SU-DHL-6 (cell line): Measurements from ENCODE around the gene AANAT.

Experiments
- H2AFZ ChIP-seq: fragments of 200-600 bp; sonication (generic); 2 replicates; pipeline ENCODE4 v1.6.1; 2014; ENCODE audit warnings: low read depth, mild to moderate bottlenecking, moderate library complexity, mixed read lengths, antibody characterized with exemption, low read length; ENCODE audit not compliant: severe bottlenecking
- H3F3A ChIP-seq: fragments of 200-600 bp; shearing (Covaris generic); 2 replicates; pipeline ENCODE4 v1.6.0; 2016; ENCODE audit warnings: antibody characterized with exemption, mild to moderate bottlenecking; ENCODE audit not compliant: insufficient read depth
- H3K27ac ChIP-seq: fragments of 200-600 bp; sonication (generic); 2 replicates; pipeline ENCODE4 v1.5.1; 2016; ENCODE audit warnings: low read depth, mild to moderate bottlenecking, low read length, moderate library complexity, mixed read lengths
- H3K27me3 ChIP-seq: fragments of 200-600 bp; sonication (generic), shearing (Covaris generic); 2 replicates; pipeline ENCODE4 v1.6.0; 2014; ENCODE audit warnings: mild to moderate bottlenecking, low read length
- H3K36me3 ChIP-seq: fragments of 200-600 bp; sonication (generic); 2 replicates; pipeline ENCODE4 v1.6.1; 2014; ENCODE audit warnings: mild to moderate bottlenecking, low read length, mixed read lengths
- H3K4me2 ChIP-seq: fragments of 300-600, 200-600 bp; shearing (Covaris generic), sonication (generic); 2 replicates; pipeline ENCODE4 v1.6.0; 2014; ENCODE audit warnings: low read length, low read depth, mild to moderate bottlenecking; ENCODE audit not compliant: poor library complexity, severe bottlenecking
- H3K4me3 ChIP-seq: fragments of 200-600 bp; sonication (generic); 2 replicates; pipeline ENCODE4 v1.5.1; 2014; ENCODE audit warnings: antibody characterized with exemption, low read length, mild to moderate bottlenecking, mixed read lengths; ENCODE audit not compliant: insufficient read depth, poor library complexity, severe bottlenecking
- H3K79me2 ChIP-seq: fragments of 200-600 bp; sonication (generic); 2 replicates; pipeline ENCODE4 v1.6.1; 2014; ENCODE audit warnings: mild to moderate bottlenecking, low read length, moderate library complexity; ENCODE audit not compliant: insufficient read depth
- H3K9ac ChIP-seq: fragments of 200-600 bp; sonication (generic); 2 replicates; pipeline ENCODE4 v1.7.0; 2014; ENCODE audit warnings: mild to moderate bottlenecking, low read length
- H3K9me2 ChIP-seq: fragments of 200-600 bp; sonication (generic); replicated peaks from 2 replicates; pipeline ENCODE4 v1.6.1; 2014; ENCODE audit warnings: low read length; ENCODE audit not compliant: insufficient read depth
- H3K9me3 ChIP-seq: fragments of 200-600 bp; sonication (generic); 2 replicates; pipeline ENCODE4 v1.6.1; 2014; ENCODE audit warnings: low read length, mixed read lengths; ENCODE audit not compliant: insufficient read depth
- H4K20me1 ChIP-seq: fragments of 200-600 bp; sonication (generic); 2 replicates; pipeline ENCODE4 v1.6.1; 2014; ENCODE audit warnings: low read depth, mild to moderate bottlenecking, antibody characterized with exemption, low read length, moderate library complexity, mixed read lengths
- EZH2phosphoT487 ChIP-seq: fragments of 200-600 bp; sonication (generic), shearing (Covaris generic); conservative IDR thresholded peaks from 2 replicates; pipeline ENCODE4 v1.6.1; 2018; ENCODE audit warnings: mild to moderate bottlenecking, antibody characterized with exemption, low read length, moderate library complexity, mixed read lengths
- TF ChIP-seq, protein P1 (sequence below): fragments of 200-600 bp; sonication (generic); IDR thresholded peaks from one replicate; pipeline ENCODE4 v1.5.1; 2017; ENCODE audit warnings: antibody characterized with exemption, mild to moderate bottlenecking, low read length, moderate library complexity; ENCODE audit not compliant: insufficient read depth, poor library complexity, severe bottlenecking

Gene AANAT

DNA sequence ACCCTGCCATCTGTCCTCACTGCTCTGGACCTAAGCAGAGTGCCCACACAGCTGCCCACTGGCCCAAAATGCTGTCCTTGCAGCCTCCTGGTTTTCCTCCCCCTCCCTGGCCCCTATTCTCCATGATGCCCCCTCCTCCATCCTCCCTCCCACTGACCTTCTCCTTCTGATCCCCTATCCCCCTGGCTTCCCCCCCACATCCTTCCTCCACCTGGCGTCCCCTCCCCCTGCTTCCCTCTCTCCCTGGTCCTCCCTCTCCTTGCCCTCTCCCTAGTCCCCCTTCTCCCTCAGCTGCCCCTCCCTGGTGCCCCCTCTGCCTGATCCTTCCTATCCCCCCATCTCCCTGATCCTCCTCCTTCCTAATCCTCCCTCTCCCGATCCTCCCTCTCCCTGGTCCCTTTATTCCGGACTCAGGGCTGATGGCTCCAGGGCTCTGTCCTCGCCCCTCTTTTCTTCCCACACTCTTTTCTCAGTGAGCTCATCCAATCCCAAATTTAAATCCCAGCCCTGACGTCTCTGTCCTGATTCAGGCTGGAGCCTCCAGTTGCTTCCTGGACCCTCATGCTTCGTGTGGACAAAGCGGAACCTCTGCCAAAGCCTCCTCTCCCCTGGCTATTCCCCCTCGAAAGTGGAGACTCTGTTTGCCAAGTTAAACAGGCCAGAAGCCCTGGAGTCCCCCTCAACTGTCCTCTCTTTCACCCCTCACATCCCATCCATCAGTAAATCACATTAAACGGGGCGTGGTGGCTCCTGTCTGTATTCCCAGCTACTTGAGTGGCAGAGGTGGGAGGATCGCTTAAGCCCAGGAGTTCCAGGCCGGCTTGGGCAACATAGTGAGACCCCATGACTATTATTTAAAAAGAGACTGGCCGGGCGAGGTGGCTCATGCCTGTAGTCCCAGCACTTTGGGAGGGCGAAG is 51.9 kb downstream of the AANAT start:
- H3K4me2 ChIP-seq = no peak overlapping the region

More for the DNA sequence above, 51.9 kb downstream of the AANAT start:
- H4K20me1 ChIP-seq = no peaks in the 10 kb centered on the region
- H2AFZ ChIP-seq = no peak overlapping the region
- no peak overlapping the region for H3K27ac ChIP-seq
- H3K4me3 ChIP-seq = no peak overlapping the region
- H3K9ac ChIP-seq = no peak overlapping the region
- no peaks in the 10 kb centered on the region for H3K79me2 ChIP-seq
- TF ChIP-seq, protein P1, sequence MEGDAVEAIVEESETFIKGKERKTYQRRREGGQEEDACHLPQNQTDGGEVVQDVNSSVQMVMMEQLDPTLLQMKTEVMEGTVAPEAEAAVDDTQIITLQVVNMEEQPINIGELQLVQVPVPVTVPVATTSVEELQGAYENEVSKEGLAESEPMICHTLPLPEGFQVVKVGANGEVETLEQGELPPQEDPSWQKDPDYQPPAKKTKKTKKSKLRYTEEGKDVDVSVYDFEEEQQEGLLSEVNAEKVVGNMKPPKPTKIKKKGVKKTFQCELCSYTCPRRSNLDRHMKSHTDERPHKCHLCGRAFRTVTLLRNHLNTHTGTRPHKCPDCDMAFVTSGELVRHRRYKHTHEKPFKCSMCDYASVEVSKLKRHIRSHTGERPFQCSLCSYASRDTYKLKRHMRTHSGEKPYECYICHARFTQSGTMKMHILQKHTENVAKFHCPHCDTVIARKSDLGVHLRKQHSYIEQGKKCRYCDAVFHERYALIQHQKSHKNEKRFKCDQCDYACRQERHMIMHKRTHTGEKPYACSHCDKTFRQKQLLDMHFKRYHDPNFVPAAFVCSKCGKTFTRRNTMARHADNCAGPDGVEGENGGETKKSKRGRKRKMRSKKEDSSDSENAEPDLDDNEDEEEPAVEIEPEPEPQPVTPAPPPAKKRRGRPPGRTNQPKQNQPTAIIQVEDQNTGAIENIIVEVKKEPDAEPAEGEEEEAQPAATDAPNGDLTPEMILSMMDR = no peak
- TF ChIP-seq EZH2phosphoT487 = no peak
- H3F3A ChIP-seq = no peaks in the 10 kb centered on the region
- H3K27me3 ChIP-seq = no peaks in the 10 kb centered on the region
- no peaks in the 10 kb centered on the region for H3K9me2 ChIP-seq
- H3K36me3 ChIP-seq = no peaks in the 10 kb centered on the region
- H3K9me3 ChIP-seq = no peaks in the 10 kb centered on the region
